ENCODE data around the gene SERPINC1. TPM values are rescaled to one million over a fixed set of nuclear protein-coding genes. Genes with fewer than 3 reads are reported as not detected.

Gene SERPINC1
- total and polyA plus RNA-seq, 2 of the 8 experiments (the other 6 are each of a cell fraction or from before 2014, with no cell fraction given): 0.08 TPM; not detected in 1

DNA sequence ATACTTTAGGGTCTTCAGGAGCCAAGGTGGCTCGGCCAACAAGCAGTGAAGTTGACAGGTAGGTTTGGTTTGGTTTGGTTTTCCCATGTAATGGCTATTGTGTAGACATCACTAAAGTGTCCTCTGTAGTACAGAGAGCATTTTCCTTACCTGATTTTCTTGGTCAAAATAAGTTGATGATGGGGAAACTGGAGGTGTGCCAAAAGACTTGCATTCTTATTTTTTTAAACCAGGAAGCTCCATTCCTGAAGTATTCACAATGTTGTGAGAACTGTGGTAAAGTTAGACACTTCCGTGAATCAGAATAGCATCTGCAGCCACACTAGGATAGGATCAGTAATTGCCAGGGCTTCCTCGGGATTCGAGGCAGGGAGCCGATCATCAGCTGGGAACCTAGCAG is 46.0 kb downstream of the SERPINC1 start:
- H4K91ac ChIP-seq (replicated peaks; ENCODE audit: insufficient read length, low read length): no peak overlapping the region
- H3K36me3 ChIP-seq (ENCODE audit: control insufficient read depth in 2 of 4, insufficient read depth in 4 of 4, low read length in 3 of 4): peaks cover 8 to 34% (median 12%) of the 10 kb centered on the region in 4 experiments; a peak in 7 of 8 replicates
- H3K27ac ChIP-seq (ENCODE audit: low read depth, low read length): no peak overlapping the region
- peaks cover under 1 to 6% of the 10 kb centered on the region in 2 experiments for H4K20me1 ChIP-seq (replicated peaks in 1 of 2; ENCODE audit: control insufficient read depth in 1 of 2, insufficient read depth in 2 of 2, low read length in 2 of 2)
- no peak overlapping the region for H3K18ac ChIP-seq (ENCODE audit: extremely low read depth, low read length)
- H4K5ac ChIP-seq (ENCODE audit: insufficient read length, low read depth, low read length): no peak overlapping the region
- POLR2A ChIA-PET (ENCODE audit: partially characterized antibody): interaction anchor here (1.0 to 13.3 kb wide), 5 partner anchors 10 to 48 kb away, joined by 3 to 475 read pairs (median 5); partner anchors contain the start of gene DARS2
- no peaks in the 10 kb centered on the region; the same call in 1 of the 2 replicates for H3K79me1 ChIP-seq (ENCODE audit: low read depth, low read length)
- H3K4ac ChIP-seq (replicated peaks; ENCODE audit: insufficient read length, low read depth, low read length): no peak overlapping the region
- no peak for FAIRE-seq
- H3K9me3 ChIP-seq (ENCODE audit: insufficient read depth in 2 of 2, low read depth in 1 of 2, low read length in 1 of 2): no peaks in the 10 kb centered on the region
- no peak overlapping the region for H3K4me2 ChIP-seq (ENCODE audit: insufficient read depth in 1 of 2, low read depth in 2 of 2, low read length in 2 of 2)
- H2AFZ ChIP-seq (ENCODE audit: low read length): no peak overlapping the region
- no peak overlapping the region for H2BK120ac ChIP-seq (replicated peaks; ENCODE audit: low read depth, low read length)
- H3K79me2 ChIP-seq (ENCODE audit: control insufficient read depth in 1 of 2, insufficient read depth in 2 of 2, low read length in 2 of 2): peaks cover 0 to 37% of the 10 kb centered on the region in 2 experiments; a peak in 3 of 4 replicates
- H2BK12ac ChIP-seq (ENCODE audit: low read depth, low read length): no peak overlapping the region
- no peak overlapping the region for H2AK5ac ChIP-seq (ENCODE audit: low read depth, low read length)
- H3K14ac ChIP-seq (ENCODE audit: insufficient read length): no peak overlapping the region
- H3K4me3 ChIP-seq (ENCODE audit: extremely low read depth in 1 of 4, insufficient read depth in 2 of 4, low read depth in 3 of 4, low read length in 4 of 4): no peak overlapping the region
- peaks cover 3% of the 10 kb centered on the region for H3K23me2 ChIP-seq (ENCODE audit: low read depth, low read length)
- WGBS, 2 experiments (ENCODE audit: extremely low coverage in 1 of 2, insufficient coverage in 1 of 2, insufficient read length in 1 of 2, insufficient replicate concordance in 2 of 2, low coverage in 1 of 2, low lambda C conversion rate in 2 of 2, missing lambda C conversion rate in 1 of 2): 89% methylated on average over 5 of the region's 5 CpGs; no CpG with 5 or more reads in 1 of the 2 experiments
- CTCF ChIA-PET (ENCODE audit: partially characterized antibody): interaction anchor here (1.0 kb wide), 1 partner anchor 10 kb away, joined by 3 read pairs; no protein-coding TSS in a partner anchor
- no peak overlapping the region for H3K9ac ChIP-seq (replicated peaks in 1 of 4; ENCODE audit: extremely low read depth in 1 of 4, low read depth in 3 of 4, low read length in 3 of 4)
- H3K4me1 ChIP-seq (replicated peaks in 1 of 4; ENCODE audit: control insufficient read depth in 3 of 4, insufficient read depth in 4 of 4, low read length in 3 of 4): peaks cover 0 to 3% (median 0%) of the 10 kb centered on the region in 4 experiments; a peak in 3 of 7 replicates
- DNase-seq (ENCODE audit: low read depth in 1 of 2, low spot score in 2 of 2): no peak
- H3K27me3 ChIP-seq (replicated peaks in 1 of 4; ENCODE audit: control insufficient read depth in 3 of 4, extremely low read depth in 1 of 4, insufficient read depth in 3 of 4, low read length in 3 of 4): no peaks in the 10 kb centered on the region
- no peak overlapping the region for H2BK20ac ChIP-seq (ENCODE audit: low read length)
- H3K23ac ChIP-seq (ENCODE audit: insufficient read length): no peak overlapping the region
- H3K56ac ChIP-seq (replicated peaks; ENCODE audit: insufficient read length, low read depth, low read length): no peak overlapping the region
- no peak overlapping the region for H2BK15ac ChIP-seq (ENCODE audit: low read length)
- no peak overlapping the region for H2BK5ac ChIP-seq (ENCODE audit: low read depth, low read length)
- H4K8ac ChIP-seq (ENCODE audit: extremely low read depth, insufficient read depth, low read length): no peak overlapping the region
- TF ChIP-seq, protein P1, sequence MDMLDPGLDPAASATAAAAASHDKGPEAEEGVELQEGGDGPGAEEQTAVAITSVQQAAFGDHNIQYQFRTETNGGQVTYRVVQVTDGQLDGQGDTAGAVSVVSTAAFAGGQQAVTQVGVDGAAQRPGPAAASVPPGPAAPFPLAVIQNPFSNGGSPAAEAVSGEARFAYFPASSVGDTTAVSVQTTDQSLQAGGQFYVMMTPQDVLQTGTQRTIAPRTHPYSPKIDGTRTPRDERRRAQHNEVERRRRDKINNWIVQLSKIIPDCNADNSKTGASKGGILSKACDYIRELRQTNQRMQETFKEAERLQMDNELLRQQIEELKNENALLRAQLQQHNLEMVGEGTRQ (IDR thresholded peaks at IDR 0.05; ENCODE audit: low read length): no peak
- TF ChIP-seq POLR2AphosphoS5 (IDR thresholded peaks at IDR 0.05; ENCODE audit: low read depth, low read length) (no peak), BRCA1 (IDR thresholded peaks at IDR 0.05; ENCODE audit: low read depth, low read length) (no peak), KDM1A (IDR thresholded peaks at IDR 0.05; ENCODE audit: borderline replicate concordance, low read length) (no peak), TCF12 (IDR thresholded peaks at IDR 0.05; ENCODE audit: low read depth, low read length) (no peak), SRF (IDR thresholded peaks at IDR 0.05; ENCODE audit: low read depth, low read length) (no peak), NRF1 (IDR thresholded peaks at IDR 0.05; ENCODE audit: low read depth, low read length) (no peak), JUND (IDR thresholded peaks at IDR 0.05; ENCODE audit: low read length) (no peak), KDM4A (IDR thresholded peaks at IDR 0.05; ENCODE audit: low read depth, low read length, severe bottlenecking) (no peak), SP2 (IDR thresholded peaks at IDR 0.05; ENCODE audit: low read length) (no peak)

All from H1 (cell line).